ENCODE results near the gene WNT8B.

The WNT8B gene

DNA sequence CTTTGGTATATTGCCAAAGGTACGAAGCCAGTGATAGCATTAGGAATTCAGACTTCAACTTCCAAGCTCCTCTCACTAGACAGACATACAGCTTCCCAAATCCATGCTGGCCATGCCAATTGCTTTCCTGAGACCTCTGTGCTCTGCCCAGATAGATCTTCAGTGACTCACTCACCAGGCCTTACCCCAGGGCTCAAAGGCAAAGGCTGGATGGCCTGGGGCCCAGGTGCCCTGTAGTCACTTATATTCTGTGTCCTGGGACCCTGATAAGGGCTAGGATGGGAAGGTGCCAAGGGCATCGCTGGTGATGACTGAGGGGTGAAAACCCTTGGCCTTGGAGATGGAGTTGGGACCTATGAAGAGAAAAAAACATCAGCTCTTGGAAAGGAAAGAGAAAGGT lies 27.7 kb downstream of the WNT8B start:
- TF ChIP-seq, protein P1, sequence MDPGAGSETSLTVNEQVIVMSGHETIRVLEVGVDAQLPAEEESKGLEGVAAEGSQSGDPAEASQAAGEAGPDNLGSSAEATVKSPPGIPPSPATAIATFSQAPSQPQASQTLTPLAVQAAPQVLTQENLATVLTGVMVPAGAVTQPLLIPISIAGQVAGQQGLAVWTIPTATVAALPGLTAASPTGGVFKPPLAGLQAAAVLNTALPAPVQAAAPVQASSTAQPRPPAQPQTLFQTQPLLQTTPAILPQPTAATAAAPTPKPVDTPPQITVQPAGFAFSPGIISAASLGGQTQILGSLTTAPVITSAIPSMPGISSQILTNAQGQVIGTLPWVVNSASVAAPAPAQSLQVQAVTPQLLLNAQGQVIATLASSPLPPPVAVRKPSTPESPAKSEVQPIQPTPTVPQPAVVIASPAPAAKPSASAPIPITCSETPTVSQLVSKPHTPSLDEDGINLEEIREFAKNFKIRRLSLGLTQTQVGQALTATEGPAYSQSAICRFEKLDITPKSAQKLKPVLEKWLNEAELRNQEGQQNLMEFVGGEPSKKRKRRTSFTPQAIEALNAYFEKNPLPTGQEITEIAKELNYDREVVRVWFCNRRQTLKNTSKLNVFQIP (CRISPR knock-in tag; IDR thresholded peaks at IDR 0.05; ENCODE audit: borderline replicate concordance, low read depth): no peak
- TF ChIP-seq, protein P2, sequence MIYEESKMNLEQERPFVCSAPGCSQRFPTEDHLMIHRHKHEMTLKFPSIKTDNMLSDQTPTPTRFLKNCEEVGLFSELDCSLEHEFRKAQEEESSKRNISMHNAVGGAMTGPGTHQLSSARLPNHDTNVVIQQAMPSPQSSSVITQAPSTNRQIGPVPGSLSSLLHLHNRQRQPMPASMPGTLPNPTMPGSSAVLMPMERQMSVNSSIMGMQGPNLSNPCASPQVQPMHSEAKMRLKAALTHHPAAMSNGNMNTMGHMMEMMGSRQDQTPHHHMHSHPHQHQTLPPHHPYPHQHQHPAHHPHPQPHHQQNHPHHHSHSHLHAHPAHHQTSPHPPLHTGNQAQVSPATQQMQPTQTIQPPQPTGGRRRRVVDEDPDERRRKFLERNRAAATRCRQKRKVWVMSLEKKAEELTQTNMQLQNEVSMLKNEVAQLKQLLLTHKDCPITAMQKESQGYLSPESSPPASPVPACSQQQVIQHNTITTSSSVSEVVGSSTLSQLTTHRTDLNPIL (CRISPR knock-in tag; IDR thresholded peaks at IDR 0.05; ENCODE audit: low read depth): no peak
- TF ChIP-seq, protein P3, sequence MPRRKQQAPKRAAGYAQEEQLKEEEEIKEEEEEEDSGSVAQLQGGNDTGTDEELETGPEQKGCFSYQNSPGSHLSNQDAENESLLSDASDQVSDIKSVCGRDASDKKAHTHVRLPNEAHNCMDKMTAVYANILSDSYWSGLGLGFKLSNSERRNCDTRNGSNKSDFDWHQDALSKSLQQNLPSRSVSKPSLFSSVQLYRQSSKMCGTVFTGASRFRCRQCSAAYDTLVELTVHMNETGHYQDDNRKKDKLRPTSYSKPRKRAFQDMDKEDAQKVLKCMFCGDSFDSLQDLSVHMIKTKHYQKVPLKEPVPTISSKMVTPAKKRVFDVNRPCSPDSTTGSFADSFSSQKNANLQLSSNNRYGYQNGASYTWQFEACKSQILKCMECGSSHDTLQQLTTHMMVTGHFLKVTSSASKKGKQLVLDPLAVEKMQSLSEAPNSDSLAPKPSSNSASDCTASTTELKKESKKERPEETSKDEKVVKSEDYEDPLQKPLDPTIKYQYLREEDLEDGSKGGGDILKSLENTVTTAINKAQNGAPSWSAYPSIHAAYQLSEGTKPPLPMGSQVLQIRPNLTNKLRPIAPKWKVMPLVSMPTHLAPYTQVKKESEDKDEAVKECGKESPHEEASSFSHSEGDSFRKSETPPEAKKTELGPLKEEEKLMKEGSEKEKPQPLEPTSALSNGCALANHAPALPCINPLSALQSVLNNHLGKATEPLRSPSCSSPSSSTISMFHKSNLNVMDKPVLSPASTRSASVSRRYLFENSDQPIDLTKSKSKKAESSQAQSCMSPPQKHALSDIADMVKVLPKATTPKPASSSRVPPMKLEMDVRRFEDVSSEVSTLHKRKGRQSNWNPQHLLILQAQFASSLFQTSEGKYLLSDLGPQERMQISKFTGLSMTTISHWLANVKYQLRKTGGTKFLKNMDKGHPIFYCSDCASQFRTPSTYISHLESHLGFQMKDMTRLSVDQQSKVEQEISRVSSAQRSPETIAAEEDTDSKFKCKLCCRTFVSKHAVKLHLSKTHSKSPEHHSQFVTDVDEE (CRISPR knock-in tag; IDR thresholded peaks at IDR 0.05): no peak
- no peak for TF ChIP-seq TCF4 (CRISPR knock-in tag; IDR thresholded peaks at IDR 0.05; ENCODE audit: borderline replicate concordance)
- ATAC-seq: no peak

DNA sequence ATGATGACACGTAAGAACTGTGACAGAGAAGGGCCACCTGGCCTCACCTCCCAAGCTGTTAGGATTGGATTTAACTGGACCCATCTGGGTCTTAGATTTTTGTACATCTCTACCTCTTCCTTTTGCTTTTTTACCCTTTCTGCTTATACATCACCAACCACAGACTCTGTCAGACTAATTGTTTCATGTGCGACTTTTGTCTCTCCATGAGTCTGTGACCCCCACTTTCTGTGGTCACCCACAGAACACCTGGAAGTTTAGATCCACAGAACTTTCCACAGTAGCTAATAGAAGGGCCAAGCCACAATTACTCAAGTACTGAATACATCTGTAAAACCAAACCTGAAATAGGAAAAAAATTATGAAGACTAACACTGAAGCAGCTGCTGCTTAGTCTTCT lies 33.8 kb downstream of the WNT8B start:
- TF ChIP-seq TOX (CRISPR knock-in tag; IDR thresholded peaks at IDR 0.05; ENCODE audit: borderline replicate concordance) (no peak), ZNF8 (CRISPR knock-in tag; IDR thresholded peaks at IDR 0.05) (no peak), ZNF565 (CRISPR knock-in tag; conservative IDR thresholded peaks at IDR 0.05; ENCODE audit: low read depth) (no peak), ZC3H10 (CRISPR knock-in tag; IDR thresholded peaks at IDR 0.05) (no peak), BACH2 (CRISPR knock-in tag; IDR thresholded peaks at IDR 0.05; ENCODE audit: borderline replicate concordance) (no peak)
- ATAC-seq: no peak

DNA sequence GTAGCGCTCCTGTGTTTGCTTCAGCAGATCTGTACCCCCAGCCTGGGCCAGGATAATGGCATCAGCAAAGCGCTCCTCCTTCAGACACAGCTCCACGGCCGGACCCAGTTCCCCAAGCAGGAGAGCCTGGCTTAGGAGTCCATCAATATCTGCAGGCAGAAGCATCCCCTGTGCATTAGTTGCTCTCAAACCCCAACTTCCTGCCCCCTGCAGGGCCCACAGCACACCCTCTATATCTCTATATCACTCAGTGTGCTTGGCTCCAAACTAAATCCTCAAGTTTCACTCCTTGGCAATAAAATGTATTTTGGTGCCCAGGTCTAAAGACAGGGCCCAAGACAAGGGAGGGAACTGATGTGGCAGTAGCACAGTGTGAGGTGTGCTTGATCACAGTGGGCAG lies 35.2 kb downstream of the WNT8B start:
- TF ChIP-seq ZC3H10 (CRISPR knock-in tag; IDR thresholded peaks at IDR 0.05) (no peak), TOX (CRISPR knock-in tag; IDR thresholded peaks at IDR 0.05; ENCODE audit: borderline replicate concordance) (no peak), ZNF565 (CRISPR knock-in tag; conservative IDR thresholded peaks at IDR 0.05; ENCODE audit: low read depth) (no peak), CSDC2 (CRISPR knock-in tag; IDR thresholded peaks at IDR 0.05) (no peak), GLIS3 (CRISPR knock-in tag; IDR thresholded peaks at IDR 0.05) (no peak), ZFP30 (CRISPR knock-in tag; IDR thresholded peaks at IDR 0.05) (no peak), OSR1 (CRISPR knock-in tag; IDR thresholded peaks at IDR 0.05) (no peak)
- TF ChIP-seq, protein P2 (CRISPR knock-in tag; IDR thresholded peaks at IDR 0.05; ENCODE audit: low read depth): no peak
- TF ChIP-seq, protein P4, sequence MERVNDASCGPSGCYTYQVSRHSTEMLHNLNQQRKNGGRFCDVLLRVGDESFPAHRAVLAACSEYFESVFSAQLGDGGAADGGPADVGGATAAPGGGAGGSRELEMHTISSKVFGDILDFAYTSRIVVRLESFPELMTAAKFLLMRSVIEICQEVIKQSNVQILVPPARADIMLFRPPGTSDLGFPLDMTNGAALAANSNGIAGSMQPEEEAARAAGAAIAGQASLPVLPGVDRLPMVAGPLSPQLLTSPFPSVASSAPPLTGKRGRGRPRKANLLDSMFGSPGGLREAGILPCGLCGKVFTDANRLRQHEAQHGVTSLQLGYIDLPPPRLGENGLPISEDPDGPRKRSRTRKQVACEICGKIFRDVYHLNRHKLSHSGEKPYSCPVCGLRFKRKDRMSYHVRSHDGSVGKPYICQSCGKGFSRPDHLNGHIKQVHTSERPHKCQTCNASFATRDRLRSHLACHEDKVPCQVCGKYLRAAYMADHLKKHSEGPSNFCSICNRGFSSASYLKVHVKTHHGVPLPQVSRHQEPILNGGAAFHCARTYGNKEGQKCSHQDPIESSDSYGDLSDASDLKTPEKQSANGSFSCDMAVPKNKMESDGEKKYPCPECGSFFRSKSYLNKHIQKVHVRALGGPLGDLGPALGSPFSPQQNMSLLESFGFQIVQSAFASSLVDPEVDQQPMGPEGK (CRISPR knock-in tag; IDR thresholded peaks at IDR 0.05; ENCODE audit: borderline replicate concordance): no peak
- no peak for ATAC-seq

DNA sequence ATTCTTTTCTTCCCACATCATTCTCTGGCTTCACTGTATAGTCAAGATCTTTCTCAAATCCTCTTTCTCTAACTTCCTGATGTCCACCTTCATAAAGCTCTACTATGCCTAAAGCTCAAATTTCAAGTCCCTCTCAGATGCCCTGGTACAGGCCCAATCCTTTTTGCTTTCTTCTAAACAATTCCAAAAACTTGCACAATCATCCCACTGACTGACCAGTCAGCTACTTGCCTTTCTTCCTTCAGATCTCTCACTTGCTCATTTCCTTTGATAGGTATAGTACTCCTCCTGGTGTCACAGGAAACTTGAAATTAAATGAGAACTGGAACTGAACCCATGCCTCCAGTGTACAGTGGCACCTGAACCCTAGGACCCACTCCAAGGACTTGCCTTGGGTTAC lies 38.6 kb downstream of the WNT8B start:
- no peak for ATAC-seq
- no peak for TF ChIP-seq ZNF70 (CRISPR knock-in tag; IDR thresholded peaks at IDR 0.05)
- TF ChIP-seq ZNF565 (CRISPR knock-in tag; conservative IDR thresholded peaks at IDR 0.05; ENCODE audit: low read depth): no peak
- no peak for TF ChIP-seq ZFP30 (CRISPR knock-in tag; IDR thresholded peaks at IDR 0.05)
- TF ChIP-seq, protein P1 (CRISPR knock-in tag; IDR thresholded peaks at IDR 0.05; ENCODE audit: borderline replicate concordance, low read depth): no peak
- no peak for TF ChIP-seq ARNTL (CRISPR knock-in tag; IDR thresholded peaks at IDR 0.05; ENCODE audit: borderline replicate concordance, low read depth)
- TF ChIP-seq ISL1 (CRISPR knock-in tag; IDR thresholded peaks at IDR 0.05): no peak
- TF ChIP-seq, protein P3 (CRISPR knock-in tag; IDR thresholded peaks at IDR 0.05): no peak
- no peak for TF ChIP-seq CSDC2 (CRISPR knock-in tag; IDR thresholded peaks at IDR 0.05)
- no peak for TF ChIP-seq OSR1 (CRISPR knock-in tag; IDR thresholded peaks at IDR 0.05)
- TF ChIP-seq GLIS3 (CRISPR knock-in tag; IDR thresholded peaks at IDR 0.05): no peak
